CD4-positive, CD25-positive, alpha-beta regulatory T cell (primary cell): Measurements from ENCODE around the gene EFCAB11. TPM values are rescaled to one million over a fixed set of nuclear protein-coding genes. Genes with fewer than 3 reads are reported as not detected.

Experiments
- ATAC-seq, 2 donors: fragments of 150-1000 bp; cut with Tn5 transposase; one replicate each; pipeline ENCODE4 v1.10.0; 2021; ENCODE audit warnings: low read depth in 2 of 2, moderate number of reproducible peaks in 2 of 2, moderate library complexity in 1 of 2
- DNase-seq, 3 donors: peaks; one replicate each; pipeline versions ENCODE4 v3.0.0 to v3.0.0-alpha.2; 2012 to 2022; ENCODE audit warnings: mixed read lengths in 1 of 3
- H3K27ac ChIP-seq: one replicate; pipeline ENCODE4 v1.7.0; 2013; ENCODE audit warnings: mild to moderate bottlenecking, low read length; ENCODE audit not compliant: insufficient read depth, poor library complexity, severe bottlenecking
- H3K27me3 ChIP-seq: one replicate; pipeline ENCODE4 v1.7.0; 2013; ENCODE audit warnings: low read length; ENCODE audit not compliant: control insufficient read depth, insufficient read depth
- H3K36me3 ChIP-seq: one replicate; pipeline ENCODE4 v1.7.0; 2013; ENCODE audit warnings: mild to moderate bottlenecking, low read length, moderate library complexity; ENCODE audit not compliant: control insufficient read depth, insufficient read depth
- H3K4me1 ChIP-seq: 2 replicates; pipeline ENCODE4 v1.7.0; 2013; ENCODE audit warnings: mild to moderate bottlenecking, low read length; ENCODE audit not compliant: insufficient read depth, control insufficient read depth, poor library complexity, severe bottlenecking
- H3K4me3 ChIP-seq: one replicate; pipeline ENCODE4 v1.7.0; 2013; ENCODE audit warnings: low read depth, mild to moderate bottlenecking, low read length, moderate library complexity
- H3K9me3 ChIP-seq, 2 experiments: 1 replicate in 1 of 2; 2 replicates in 1 of 2; pipeline ENCODE4 v1.7.0; 2013; ENCODE audit warnings: low read length in 2 of 2, mild to moderate bottlenecking in 1 of 2, moderate library complexity in 1 of 2; ENCODE audit not compliant: control insufficient read depth in 2 of 2
- H3K27ac Mint-ChIP-seq, 3 donors: one replicate each; pipeline ENCODE4 v1.8.0; 2020 to 2022; ENCODE audit warnings: mild to moderate bottlenecking in 3 of 3, mixed read lengths in 3 of 3, moderate library complexity in 2 of 3
- H3K27me3 Mint-ChIP-seq: one replicate; pipeline ENCODE4 v1.8.0; 2022; ENCODE audit warnings: mild to moderate bottlenecking, mixed read lengths
- H3K36me3 Mint-ChIP-seq: one replicate; pipeline ENCODE4 v1.8.0; 2020; ENCODE audit warnings: mixed read lengths
- H3K4me1 Mint-ChIP-seq, 4 donors: one replicate each; pipeline ENCODE4 v1.8.0; 2020 to 2022; ENCODE audit warnings: mixed read lengths in 4 of 4, mild to moderate bottlenecking in 1 of 4
- H3K4me3 Mint-ChIP-seq, 4 donors: one replicate each; pipeline ENCODE4 v1.8.0; 2020 to 2022; ENCODE audit warnings: mild to moderate bottlenecking in 4 of 4, mixed read lengths in 4 of 4, moderate library complexity in 3 of 4
- H3K9me3 Mint-ChIP-seq, 7 donors: one replicate each; pipeline ENCODE4 v1.8.0; 2020 to 2022; ENCODE audit warnings: mixed read lengths in 7 of 7, mild to moderate bottlenecking in 3 of 7, moderate library complexity in 2 of 7
- polyA plus RNA-seq, 4 donors: library from polyadenylated mRNA; unstranded; fragments of 300-500 nt; fragmentation: Illumina TruSeq; gene quantifications; one replicate each; pipeline ENCODE4 v1.2.3, GENCODE V29; 2021
- total RNA-seq: library from RNA; stranded (reverse); gene quantifications from one replicate; pipeline ENCODE4 v1.2.3, GENCODE V29; 2022

The EFCAB11 gene
- total and polyA plus RNA-seq, 5 donors from 2014 or later = 0.84 to 2.9 (median 1.6) TPM

GRCh38 chr14:89746654-89747053 lies 207.9 kb downstream of the EFCAB11 start:
- Histone ChIP-seq H3K27me3 (no peaks in the 10 kb centered on the region), H3K4me1 (peaks cover 8% of the 10 kb centered on the region), H3K27ac (no peak overlapping the region), H3K4me3 (no peak overlapping the region), H3K36me3 (no peaks in the 10 kb centered on the region), H3K9me3 (peaks cover 2 to 7% of the 10 kb centered on the region in 2 experiments)
- H3K36me3 Mint-ChIP-seq = no peaks in the 10 kb centered on the region
- H3K9me3 Mint-ChIP-seq = peaks cover 0 to 16% (median 6%) of the 10 kb centered on the region in 7 donors
- H3K27ac Mint-ChIP-seq = no peak overlapping the region
- ATAC-seq = no peak
- H3K4me1 Mint-ChIP-seq = peaks cover 10 to 40% (median 28%) of the 10 kb centered on the region in 4 donors
- no peak overlapping the region for H3K4me3 Mint-ChIP-seq
- H3K27me3 Mint-ChIP-seq = no peaks in the 10 kb centered on the region
- peak in 1 of 3 donors; percentile 38 for DNase-seq

- H3K4me1 Mint-ChIP-seq = peaks cover 5 to 35% (median 22%) of the 10 kb centered on the region in 4 donors
- H3K4me3 ChIP-seq = no peak overlapping the region
- H3K27ac Mint-ChIP-seq = no peak overlapping the region
- H3K27ac ChIP-seq = no peak overlapping the region
- no peak for ATAC-seq
- H3K4me1 ChIP-seq = peaks cover 4% of the 10 kb centered on the region
- H3K27me3 Mint-ChIP-seq = no peaks in the 10 kb centered on the region
- H3K27me3 ChIP-seq = no peaks in the 10 kb centered on the region
- no peaks in the 10 kb centered on the region for H3K36me3 ChIP-seq
- no peak overlapping the region for H3K4me3 Mint-ChIP-seq
- peaks cover 0 to 16% (median 6%) of the 10 kb centered on the region in 7 donors for H3K9me3 Mint-ChIP-seq
- H3K36me3 Mint-ChIP-seq = no peaks in the 10 kb centered on the region
- DNase-seq = no peak
- H3K9me3 ChIP-seq = peaks cover 2 to 7% of the 10 kb centered on the region in 2 experiments
Observed at GRCh38 chr14:89746135-89746534, 208.4 kb downstream of the EFCAB11 start.

Other genes with a start within 250 kb of the EFCAB11 start
- 59.4 TPM for gene TDP1, start 1.2 kb upstream of the EFCAB11 start, total RNA-seq
- gene TDP1, start 1.2 kb upstream of the EFCAB11 start, polyA plus RNA-seq = 10 to 100 TPM; 36.3 to 45.0 (median 43.6) TPM
- 0.20 TPM for gene KCNK13, start 107.3 kb upstream of the EFCAB11 start, total RNA-seq
- gene KCNK13, start 107.3 kb upstream of the EFCAB11 start, polyA plus RNA-seq = not detected